GM18873 (cell line): ENCODE data around the gene MVB12B.

Experiments
- ATAC-seq: cut with Tn5 transposase; IDR thresholded peaks from one replicate; pipeline ENCODE4 v1.9.1; 2021; ENCODE audit warnings: mild to moderate bottlenecking, moderate library complexity, moderate number of reproducible peaks; ENCODE audit not compliant: unreplicated experiment, low FRiP score

The MVB12B gene

GRCh38 chr9:126421567-126422428, 95.2 kb downstream of the MVB12B start:
- no peak for ATAC-seq

- no peak for ATAC-seq
These were observed 96.7 kb downstream of the MVB12B start for GRCh38 chr9:126423142-126423915.

- ATAC-seq = no peak
These were observed 97.2 kb downstream of the MVB12B start for GRCh38 chr9:126423916-126424185.

GRCh38 chr9:126424511-126424910, 97.9 kb downstream of the MVB12B start:
- no peak for ATAC-seq

GRCh38 chr9:126428534-126429175, 102.0 kb downstream of the MVB12B start:
- ATAC-seq = no peak

- no peak for ATAC-seq
These were observed 102.6 kb downstream of the MVB12B start for GRCh38 chr9:126429190-126429589.

GRCh38 chr9:126430124-126430523, 103.5 kb downstream of the MVB12B start:
- ATAC-seq = no peak

- no peak for ATAC-seq
These were observed 104.6 kb downstream of the MVB12B start for GRCh38 chr9:126431077-126431742.

GRCh38 chr9:126432659-126433058, 106.0 kb downstream of the MVB12B start:
- ATAC-seq = no peak

GRCh38 chr9:126435105-126435504, 108.5 kb downstream of the MVB12B start:
- no peak for ATAC-seq

GRCh38 chr9:126435626-126436025, 109.0 kb downstream of the MVB12B start:
- no peak for ATAC-seq

GRCh38 chr9:126436545-126437267, 110.1 kb downstream of the MVB12B start:
- no peak for ATAC-seq

GRCh38 chr9:126437268-126437666, 110.6 kb downstream of the MVB12B start:
- ATAC-seq = no peak

- no peak for ATAC-seq
These were observed 111.1 kb downstream of the MVB12B start for GRCh38 chr9:126437701-126438100.

GRCh38 chr9:126438741-126439401, 112.2 kb downstream of the MVB12B start:
- ATAC-seq = no peak

GRCh38 chr9:126439402-126439765, 112.8 kb downstream of the MVB12B start:
- ATAC-seq = no peak

- ATAC-seq = no peak
These were observed 113.4 kb downstream of the MVB12B start for GRCh38 chr9:126439883-126440653.

- ATAC-seq = no peak
These were observed 114.3 kb downstream of the MVB12B start for GRCh38 chr9:126440940-126441339.

GRCh38 chr9:126442636-126443035, 116.0 kb downstream of the MVB12B start:
- no peak for ATAC-seq
